Mesendoderm (in vitro differentiated cells): ENCODE data around the gene TP73.

Experiments used
- DNase-seq: peaks from one replicate; pipeline ENCODE4 v3.0.0; 2013
- H2AK5ac ChIP-seq: 2 replicates; pipeline ENCODE4 v1.6.1; 2013; ENCODE audit warnings: low read length, inconsistent platforms
- H2BK120ac ChIP-seq: 2 replicates; pipeline ENCODE4 v1.6.1; 2013; ENCODE audit warnings: low read depth, mild to moderate bottlenecking, low read length, moderate library complexity, mixed read lengths
- H2BK15ac ChIP-seq: replicated peaks from 2 replicates; pipeline ENCODE4 v1.6.1; 2013; ENCODE audit warnings: low read depth, mild to moderate bottlenecking, moderate library complexity
- H2BK5ac ChIP-seq: 2 replicates; pipeline ENCODE4 v1.6.1; 2013; ENCODE audit warnings: low read length, inconsistent platforms
- H3K18ac ChIP-seq: 2 replicates; pipeline ENCODE4 v1.6.1; 2013; ENCODE audit warnings: mild to moderate bottlenecking, low read length, mixed read lengths
- H3K23ac ChIP-seq: one replicate; pipeline ENCODE4 v1.6.1; 2013; ENCODE audit warnings: low read length
- H3K27ac ChIP-seq: 2 replicates; pipeline ENCODE4 v1.5.1; 2013; ENCODE audit warnings: low read depth, mild to moderate bottlenecking, inconsistent platforms, low read length, moderate library complexity
- H3K27me3 ChIP-seq: 2 replicates; pipeline ENCODE4 v1.6.1; 2013; ENCODE audit warnings: low read length, control low read depth, mild to moderate bottlenecking, inconsistent platforms; ENCODE audit not compliant: insufficient read depth, poor library complexity
- H3K36me3 ChIP-seq: 2 replicates; pipeline ENCODE4 v1.6.1; 2013; ENCODE audit warnings: low read length, inconsistent platforms; ENCODE audit not compliant: control insufficient read depth, insufficient read depth
- H3K4ac ChIP-seq: one replicate; pipeline ENCODE4 v1.6.1; 2013; ENCODE audit warnings: low read depth, mild to moderate bottlenecking, low read length, moderate library complexity
- H3K4me1 ChIP-seq: 2 replicates; pipeline ENCODE4 v1.6.1; 2013; ENCODE audit warnings: low read depth, low read length, inconsistent platforms; ENCODE audit not compliant: control insufficient read depth
- H3K4me2 ChIP-seq: 2 replicates; pipeline ENCODE4 v1.6.1; 2013; ENCODE audit warnings: low read length
- H3K4me3 ChIP-seq: 2 replicates; pipeline ENCODE4 v1.5.1; 2013; ENCODE audit warnings: mild to moderate bottlenecking, low read length
- H3K56ac ChIP-seq: one replicate; pipeline ENCODE4 v1.6.1; 2013; ENCODE audit warnings: low read length
- H3K79me1 ChIP-seq: 2 replicates; pipeline ENCODE4 v1.6.1; 2013; ENCODE audit warnings: low read length, inconsistent platforms
- H3K79me2 ChIP-seq: 2 replicates; pipeline ENCODE4 v1.6.1; 2013; ENCODE audit warnings: mild to moderate bottlenecking, low read length; ENCODE audit not compliant: control insufficient read depth, insufficient read depth
- H3K9ac ChIP-seq: 2 replicates; pipeline ENCODE4 v1.6.1; 2013; ENCODE audit warnings: low read length, inconsistent platforms
- H4K5ac ChIP-seq: one replicate; pipeline ENCODE4 v1.6.1; 2013; ENCODE audit warnings: low read length
- H4K8ac ChIP-seq: one replicate; pipeline ENCODE4 v1.6.1; 2013; ENCODE audit warnings: low read depth, mild to moderate bottlenecking, control low read depth, low read length, moderate library complexity
- WGBS: extraction: QIAGEN DNeasy Blood & Tissue Kit; methylation state at CpG from one replicate; pipeline ENCODE4 v1.1.7; 2013; ENCODE audit warnings: low lambda C conversion rate, missing lambda C conversion rate; ENCODE audit not compliant: insufficient coverage; ENCODE audit errors: extremely low coverage; 5-methylcytosine and 5-hydroxymethylcytosine counted together

The TP73 gene

GRCh38 chr1:3753656-3754454, 101.5 kb downstream of the TP73 start:
- Histone ChIP-seq H3K56ac (no peak overlapping the region), H3K27me3 (no peaks in the 10 kb centered on the region), H3K9ac (no peak overlapping the region), H3K4me3 (no peak overlapping the region), H2BK15ac (no peak overlapping the region), H2BK5ac (no peak overlapping the region), H3K4me1 (no peaks in the 10 kb centered on the region), H4K8ac (no peak overlapping the region), H3K18ac (no peak overlapping the region), H2BK120ac (no peak overlapping the region), H4K5ac (no peak overlapping the region), H3K4me2 (no peak overlapping the region), H3K36me3 (no peaks in the 10 kb centered on the region), H3K23ac (no peak overlapping the region), H2AK5ac (no peak overlapping the region), H3K4ac (no peak overlapping the region), H3K27ac (no peak overlapping the region), H3K79me2 (no peaks in the 10 kb centered on the region), H3K79me1 (no peaks in the 10 kb centered on the region)
- WGBS: no CpG with 5 or more reads among the region's 20 CpGs
- DNase-seq: no peak

DNA sequence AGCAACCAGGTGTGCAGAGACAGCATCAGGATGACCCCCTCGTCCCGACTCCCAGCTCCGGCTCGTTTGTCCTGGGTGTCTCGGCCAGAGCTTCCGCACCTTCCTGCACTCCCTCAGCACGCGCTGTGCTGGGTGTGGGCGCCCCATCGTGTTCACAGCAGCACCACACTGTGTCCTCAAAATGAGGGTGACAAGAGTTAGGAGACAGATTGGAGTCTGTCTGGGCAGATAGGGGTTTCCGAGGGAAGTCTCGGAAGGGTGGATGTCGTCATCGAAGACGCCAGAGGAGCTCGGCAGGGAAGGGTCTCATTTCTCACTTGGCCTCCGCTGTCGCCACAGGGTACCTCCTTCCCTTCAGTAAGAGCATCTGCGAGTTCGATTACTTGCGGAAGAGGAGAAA, 104.1 kb downstream of the TP73 start:
- H3K56ac ChIP-seq: no peak overlapping the region
- H3K79me2 ChIP-seq: no peaks in the 10 kb centered on the region
- DNase-seq: no peak
- H2BK5ac ChIP-seq: no peak overlapping the region
- H3K4me2 ChIP-seq: no peak overlapping the region
- H3K18ac ChIP-seq: no peak overlapping the region
- H2BK120ac ChIP-seq: no peak overlapping the region
- no peak overlapping the region for H2AK5ac ChIP-seq
- no peak overlapping the region for H2BK15ac ChIP-seq
- H3K79me1 ChIP-seq: no peaks in the 10 kb centered on the region
- H4K8ac ChIP-seq: no peak overlapping the region
- H4K5ac ChIP-seq: no peak overlapping the region
- no peak overlapping the region for H3K23ac ChIP-seq
- no CpG with 5 or more reads among the region's 21 CpGs for WGBS
- H3K27me3 ChIP-seq: no peaks in the 10 kb centered on the region
- no peak overlapping the region for H3K4ac ChIP-seq
- no peak overlapping the region for H3K9ac ChIP-seq
- H3K36me3 ChIP-seq: no peaks in the 10 kb centered on the region
- H3K27ac ChIP-seq: no peak overlapping the region
- no peaks in the 10 kb centered on the region for H3K4me1 ChIP-seq
- H3K4me3 ChIP-seq: no peak overlapping the region

DNA sequence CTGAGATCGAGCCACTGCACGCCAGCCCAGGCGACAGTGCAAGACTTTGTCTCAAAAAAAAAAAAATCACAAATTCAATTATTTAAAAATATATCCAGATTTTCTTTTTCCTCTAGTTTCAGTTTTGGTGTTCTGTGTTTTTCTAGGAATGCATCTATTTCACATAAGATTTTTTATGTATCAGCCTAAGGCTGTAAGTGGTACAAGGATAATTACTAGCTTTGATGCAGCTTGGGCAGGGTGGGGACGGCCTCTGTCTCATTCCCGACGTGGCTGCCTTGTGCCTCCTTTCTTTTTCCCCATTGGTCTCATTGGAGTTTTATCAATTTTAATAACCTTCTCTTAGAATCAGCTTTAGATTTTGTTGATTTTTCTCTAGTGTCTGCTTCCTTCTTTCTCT, 106.8 kb downstream of the TP73 start:
- no peak overlapping the region for H3K9ac ChIP-seq

DNA sequence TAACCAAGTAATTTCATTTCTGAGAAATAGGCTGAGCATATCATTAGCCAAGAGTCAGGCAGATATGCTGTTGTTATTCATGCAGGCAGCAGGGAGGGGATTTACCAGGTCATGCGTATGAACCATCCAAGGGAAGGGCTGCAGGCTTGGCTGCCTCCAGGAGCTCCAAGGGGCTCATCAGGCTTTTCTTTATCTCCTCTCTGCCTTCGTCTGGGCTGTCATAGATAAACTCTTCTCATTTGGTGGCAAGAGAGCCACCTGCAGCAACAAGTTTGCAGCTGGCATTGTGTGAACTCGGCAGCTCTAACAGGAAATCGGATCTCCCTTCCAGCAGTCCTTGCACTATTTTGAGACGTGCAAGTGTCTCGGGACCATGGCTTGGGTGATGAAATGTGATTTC, 107.5 kb downstream of the TP73 start:
- no peak overlapping the region for H3K56ac ChIP-seq
- H3K36me3 ChIP-seq: no peaks in the 10 kb centered on the region
- DNase-seq: no peak
- H3K79me2 ChIP-seq: no peaks in the 10 kb centered on the region
- no peaks in the 10 kb centered on the region for H3K79me1 ChIP-seq
- no peak overlapping the region for H2BK15ac ChIP-seq
- no peak overlapping the region for H2BK120ac ChIP-seq
- no peak overlapping the region for H3K18ac ChIP-seq
- H3K4ac ChIP-seq: no peak overlapping the region
- no peaks in the 10 kb centered on the region for H3K27me3 ChIP-seq
- no peak overlapping the region for H4K8ac ChIP-seq
- WGBS: no CpG with 5 or more reads among the region's 6 CpGs
- no peak overlapping the region for H4K5ac ChIP-seq
- H2BK5ac ChIP-seq: no peak overlapping the region
- no peak overlapping the region for H3K4me2 ChIP-seq
- H3K27ac ChIP-seq: no peak overlapping the region
- no peaks in the 10 kb centered on the region for H3K4me1 ChIP-seq
- H3K9ac ChIP-seq: no peak overlapping the region
- H3K4me3 ChIP-seq: no peak overlapping the region
- H3K23ac ChIP-seq: no peak overlapping the region
- no peak overlapping the region for H2AK5ac ChIP-seq

More for the DNA sequence above, 106.8 kb downstream of the TP73 start:
- Histone ChIP-seq H3K27me3 (no peaks in the 10 kb centered on the region), H3K4me1 (no peaks in the 10 kb centered on the region), H3K56ac (no peak overlapping the region), H4K5ac (no peak overlapping the region), H2BK15ac (no peak overlapping the region), H3K23ac (no peak overlapping the region), H3K27ac (no peak overlapping the region), H3K79me1 (no peaks in the 10 kb centered on the region), H2BK120ac (no peak overlapping the region), H3K4me3 (no peak overlapping the region), H2AK5ac (no peak overlapping the region), H3K79me2 (no peaks in the 10 kb centered on the region), H3K36me3 (no peaks in the 10 kb centered on the region), H3K18ac (no peak overlapping the region), H3K4ac (no peak overlapping the region), H3K4me2 (no peak overlapping the region), H4K8ac (no peak overlapping the region), H2BK5ac (no peak overlapping the region)
- no CpG with 5 or more reads among the region's 6 CpGs for WGBS
- DNase-seq: no peak

DNA sequence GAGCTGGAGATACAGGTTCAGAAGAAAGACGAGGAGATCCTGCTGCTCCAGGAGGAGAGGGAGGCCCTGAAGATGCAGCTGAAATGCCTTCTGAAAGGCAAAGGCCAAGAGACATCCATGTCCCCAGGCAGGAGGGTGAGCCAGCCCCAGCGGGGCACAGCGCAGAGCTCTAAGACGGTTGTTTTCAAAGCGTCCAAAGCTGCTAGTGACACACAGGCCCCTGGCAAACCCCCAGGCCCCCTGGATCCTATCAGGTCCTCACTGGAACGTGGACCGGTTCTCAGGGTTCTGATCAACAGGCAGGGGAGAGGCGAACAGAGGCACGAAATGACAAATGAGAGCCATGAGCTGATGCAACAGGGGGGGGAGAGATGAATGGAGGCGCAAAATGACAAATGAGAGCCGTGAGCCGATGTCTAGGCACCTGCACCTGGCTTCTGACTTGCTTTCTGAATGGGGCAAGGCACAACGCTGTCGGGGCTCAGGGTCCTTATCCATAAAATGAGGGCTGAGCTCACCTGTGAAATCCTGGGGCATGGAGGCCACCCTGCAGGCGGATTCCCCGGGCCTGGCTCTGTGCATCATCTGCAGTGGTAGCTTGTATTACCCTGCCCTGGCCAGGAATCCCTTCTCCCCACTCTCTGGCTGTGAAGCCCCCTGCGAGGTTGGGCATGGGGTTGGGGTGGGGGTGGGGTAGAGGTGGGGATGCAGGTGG, 109.1 kb downstream of the TP73 start:
- Histone ChIP-seq H3K4ac (no peak overlapping the region), H2BK120ac (no peak overlapping the region), H3K4me3 (no peak overlapping the region), H4K5ac (no peak overlapping the region), H3K18ac (no peak overlapping the region), H4K8ac (no peak overlapping the region), H2BK5ac (no peak overlapping the region), H3K27me3 (no peaks in the 10 kb centered on the region), H3K4me1 (no peaks in the 10 kb centered on the region), H3K36me3 (no peaks in the 10 kb centered on the region), H3K79me2 (no peaks in the 10 kb centered on the region), H3K4me2 (no peak overlapping the region), H3K79me1 (no peaks in the 10 kb centered on the region), H3K56ac (no peak overlapping the region), H2AK5ac (no peak overlapping the region), H3K23ac (no peak overlapping the region), H3K9ac (no peak overlapping the region), H3K27ac (no peak overlapping the region), H2BK15ac (no peak overlapping the region)
- no peak for DNase-seq
- WGBS: no CpG with 5 or more reads among the region's 17 CpGs
